Glutamatergic neuron (in vitro differentiated cells): ENCODE results near the gene SPEM3. TPM values are rescaled to one million over a fixed set of nuclear protein-coding genes. Genes with fewer than 3 reads are reported as not detected.

ENCODE experiments used
- DNase-seq: peaks from one replicate; pipeline ENCODE4 v3.0.0; 2022
- H3K27ac Mint-ChIP-seq: one replicate; pipeline ENCODE4 v1.8.0; 2020; ENCODE audit warnings: mild to moderate bottlenecking, mixed read lengths, inconsistent platforms; ENCODE audit not compliant: unreplicated experiment
- H3K27me3 Mint-ChIP-seq: one replicate; pipeline ENCODE4 v1.8.0; 2020; ENCODE audit warnings: mild to moderate bottlenecking, moderate library complexity, mixed read lengths, inconsistent platforms; ENCODE audit not compliant: unreplicated experiment
- H3K36me3 Mint-ChIP-seq: one replicate; pipeline ENCODE4 v1.8.0; 2020; ENCODE audit warnings: mild to moderate bottlenecking, mixed read lengths, inconsistent platforms; ENCODE audit not compliant: unreplicated experiment
- H3K4me1 Mint-ChIP-seq: one replicate; pipeline ENCODE4 v1.8.0; 2020; ENCODE audit warnings: mild to moderate bottlenecking, low read depth, mixed read lengths, inconsistent platforms; ENCODE audit not compliant: unreplicated experiment
- H3K4me3 Mint-ChIP-seq: one replicate; pipeline ENCODE4 v1.8.0; 2020; ENCODE audit warnings: mild to moderate bottlenecking, mixed read lengths, inconsistent platforms; ENCODE audit not compliant: unreplicated experiment
- H3K9me3 Mint-ChIP-seq: one replicate; pipeline ENCODE4 v1.8.0; 2020; ENCODE audit warnings: mild to moderate bottlenecking, moderate library complexity, mixed read lengths, inconsistent platforms; ENCODE audit not compliant: unreplicated experiment
- CTCF ChIP-seq: fragments of 200-600 bp; sonication (generic); IDR thresholded peaks from one replicate; pipeline ENCODE4 v1.5.0; 2021; ENCODE audit not compliant: partially characterized antibody, unreplicated experiment
- total RNA-seq: library from RNA; stranded (reverse); fragmentation: NEBNext Ultra II Directional; extraction: Animal tissue kit (Norgen Biotek cat#: 25700); gene quantifications from one replicate; pipeline ENCODE4 v1.2.1, GENCODE V29; 2021; ENCODE audit not compliant: unreplicated experiment

Gene SPEM3
- total RNA-seq, 1 donor from 2014 or later = not detected

GRCh38 chr17:7383371-7383741 lies 45.3 kb upstream of the SPEM3 start:
- H3K9me3 Mint-ChIP-seq = peaks cover 27% of the 10 kb centered on the region
- no peak overlapping the region for H3K27ac Mint-ChIP-seq
- H3K4me1 Mint-ChIP-seq = peaks cover 3% of the 10 kb centered on the region
- peaks cover 8% of the 10 kb centered on the region for H3K36me3 Mint-ChIP-seq
- no peak for DNase-seq
- peaks cover 27% of the 10 kb centered on the region for H3K27me3 Mint-ChIP-seq
- TF ChIP-seq CTCF = no peak
- H3K4me3 Mint-ChIP-seq = no peak overlapping the region

- peaks cover 27% of the 10 kb centered on the region for H3K27me3 Mint-ChIP-seq
These were observed 44.7 kb upstream of the SPEM3 start for GRCh38 chr17:7383742-7384488.

GRCh38 chr17:7384489-7385081 lies 44.1 kb upstream of the SPEM3 start:
- peak overlapping the region; percentile 48 for H3K4me3 Mint-ChIP-seq
- TF ChIP-seq CTCF = no peak
- peaks cover 6% of the 10 kb centered on the region for H3K36me3 Mint-ChIP-seq
- peaks cover 3% of the 10 kb centered on the region for H3K4me1 Mint-ChIP-seq
- no peak for DNase-seq
- H3K27ac Mint-ChIP-seq = no peak overlapping the region
- H3K27me3 Mint-ChIP-seq = peaks cover 24% of the 10 kb centered on the region
- H3K9me3 Mint-ChIP-seq = peaks cover 20% of the 10 kb centered on the region

More at GRCh38 chr17:7383742-7384488, 44.7 kb upstream of the SPEM3 start:
- no peak overlapping the region for H3K4me3 Mint-ChIP-seq
- peaks cover 3% of the 10 kb centered on the region for H3K4me1 Mint-ChIP-seq
- H3K27ac Mint-ChIP-seq = no peak overlapping the region
- H3K36me3 Mint-ChIP-seq = peaks cover 7% of the 10 kb centered on the region
- DNase-seq = peak; percentile 82
- no peak for TF ChIP-seq CTCF
- peaks cover 25% of the 10 kb centered on the region for H3K9me3 Mint-ChIP-seq

GRCh38 chr17:7388856-7389255 lies 39.8 kb upstream of the SPEM3 start:
- no peak overlapping the region for H3K4me3 Mint-ChIP-seq
- peaks cover 13% of the 10 kb centered on the region for H3K27me3 Mint-ChIP-seq
- no peak overlapping the region for H3K27ac Mint-ChIP-seq
- TF ChIP-seq CTCF = no peak
- peaks cover 5% of the 10 kb centered on the region for H3K4me1 Mint-ChIP-seq
- peaks cover 6% of the 10 kb centered on the region for H3K36me3 Mint-ChIP-seq
- H3K9me3 Mint-ChIP-seq = peaks cover 9% of the 10 kb centered on the region
- DNase-seq = no peak
